ENCODE measurements around the gene IFIT2.
"Not testable (repeated sequence)": the region's sequence is repeated elsewhere in the genome, so short reads cannot be mapped to it uniquely, and the experiment has no call there.

The IFIT2 gene

DNA sequence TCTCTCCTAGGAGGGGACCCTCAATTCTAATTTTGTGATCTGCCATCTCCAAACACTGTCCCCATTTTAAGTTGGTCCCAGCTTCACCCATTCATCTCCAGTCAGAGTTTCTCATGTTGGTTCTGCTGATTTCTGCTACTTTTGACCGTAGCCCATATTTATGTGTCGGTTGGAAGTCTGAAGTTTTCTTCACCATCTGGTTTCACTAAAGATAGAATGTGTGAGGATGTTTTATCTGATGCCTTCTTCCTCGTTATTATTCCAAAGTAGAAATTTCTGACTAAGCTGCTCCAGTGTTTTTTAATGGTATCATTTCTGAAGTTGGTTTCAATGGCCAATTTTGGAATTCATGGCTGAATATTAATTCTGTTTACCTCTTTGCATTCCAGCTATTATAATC, 21.3 kb upstream of the IFIT2 start:
- no peak for DNase-seq

DNA sequence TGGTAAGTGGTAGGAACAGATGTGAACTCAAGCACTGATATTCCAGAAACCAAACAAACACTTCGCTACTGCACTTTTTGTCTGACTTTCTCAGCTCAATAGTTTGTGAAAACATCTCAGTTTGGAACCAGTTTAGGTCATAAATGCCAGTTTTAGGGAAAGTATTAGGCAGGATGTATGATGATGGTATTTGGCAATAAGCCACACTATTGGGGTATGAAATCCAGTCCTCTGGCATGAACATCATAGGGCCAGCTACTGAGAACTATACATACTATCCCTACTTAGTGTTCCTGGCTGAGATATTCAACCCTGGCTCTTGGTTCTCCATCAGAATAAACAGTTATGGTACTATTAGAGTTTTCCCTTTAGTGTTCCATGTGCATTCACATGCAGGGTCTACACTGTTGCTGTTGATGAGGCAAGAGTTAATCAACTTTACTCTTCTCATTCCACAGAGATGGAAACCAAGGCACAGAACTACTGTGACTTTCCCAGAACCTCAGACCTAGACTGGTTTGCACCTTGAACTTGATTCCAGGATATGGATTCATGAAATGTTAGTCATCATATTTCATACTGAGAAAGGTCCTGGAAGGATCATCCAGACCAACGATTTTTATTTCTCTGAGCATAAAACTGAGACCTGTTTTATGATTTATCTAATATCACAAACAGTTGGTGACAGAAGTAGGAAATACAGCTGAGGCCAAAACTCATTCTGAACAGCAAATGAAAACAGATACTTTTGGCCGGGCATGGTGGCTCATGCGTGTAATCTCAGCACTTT, 20.0 kb upstream of the IFIT2 start:
- DNase-seq: no peak

DNA sequence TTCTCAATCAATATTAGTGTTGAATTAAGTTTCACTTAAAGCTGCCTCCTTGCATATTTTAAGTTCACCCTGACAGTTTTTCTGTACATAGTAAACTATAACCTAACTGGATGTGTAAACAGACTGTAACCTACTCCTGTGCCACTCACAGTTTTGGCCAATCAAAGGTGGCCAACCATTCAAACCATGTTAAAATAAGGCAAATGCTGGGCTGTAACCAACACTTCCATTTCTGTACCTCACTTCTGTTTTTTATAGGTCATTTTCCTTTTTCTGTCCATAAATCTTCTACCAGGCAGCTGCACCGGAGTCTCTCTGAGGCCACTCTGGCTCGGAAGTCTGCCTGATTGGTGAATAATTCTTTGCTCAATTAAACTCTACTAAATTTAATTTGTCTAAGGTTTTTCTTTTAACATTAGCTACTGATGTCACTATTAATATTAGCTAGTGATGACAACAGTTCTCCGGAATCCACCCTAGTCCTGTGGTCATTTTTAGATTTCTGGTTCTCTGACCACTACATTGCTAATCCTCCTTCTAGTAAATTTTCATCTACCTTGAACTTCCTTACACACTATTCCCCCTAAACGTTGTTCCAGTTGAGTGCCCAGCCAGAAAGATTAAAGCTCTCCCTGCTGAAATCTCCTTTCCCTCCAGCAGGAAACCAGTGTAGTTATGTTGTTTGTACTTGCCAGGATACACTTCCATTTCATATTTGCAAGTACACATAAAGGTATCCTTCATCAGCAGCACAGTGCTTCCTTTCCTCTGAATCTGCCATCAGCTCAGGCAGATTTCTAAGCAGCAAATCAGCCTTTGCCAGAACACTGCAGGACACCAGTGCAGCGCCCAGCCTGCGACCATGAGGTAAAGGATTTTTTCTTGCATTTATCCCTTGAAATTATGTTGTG, 18.6 kb upstream of the IFIT2 start:
- DNase-seq: no peak

DNA sequence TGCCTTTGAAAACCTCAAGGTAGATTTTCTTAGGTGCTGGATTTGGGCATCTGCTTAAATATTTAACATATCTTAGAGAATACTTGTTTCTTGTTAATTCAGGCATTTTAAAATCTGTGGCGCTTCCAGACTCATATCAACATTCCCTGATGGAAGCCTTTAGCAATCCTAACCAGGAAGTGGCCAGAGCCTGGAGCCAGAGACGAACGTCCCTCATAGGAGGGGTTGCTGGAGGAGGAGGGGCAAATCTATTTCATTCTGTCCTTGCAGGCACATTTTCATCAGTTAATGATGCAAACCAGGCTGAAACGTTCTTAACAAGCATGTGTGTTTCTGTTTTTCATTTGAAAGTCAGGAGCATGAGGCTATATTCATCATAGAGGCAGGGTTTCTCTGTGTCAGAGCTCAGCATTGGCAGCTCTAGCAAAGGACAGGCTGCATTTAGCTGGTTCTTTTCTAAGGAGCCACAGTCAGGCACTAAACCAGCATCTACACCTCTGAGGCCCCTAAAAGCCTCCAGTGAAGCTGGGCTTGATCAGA, 17.8 kb upstream of the IFIT2 start:
- no peak for DNase-seq

DNA sequence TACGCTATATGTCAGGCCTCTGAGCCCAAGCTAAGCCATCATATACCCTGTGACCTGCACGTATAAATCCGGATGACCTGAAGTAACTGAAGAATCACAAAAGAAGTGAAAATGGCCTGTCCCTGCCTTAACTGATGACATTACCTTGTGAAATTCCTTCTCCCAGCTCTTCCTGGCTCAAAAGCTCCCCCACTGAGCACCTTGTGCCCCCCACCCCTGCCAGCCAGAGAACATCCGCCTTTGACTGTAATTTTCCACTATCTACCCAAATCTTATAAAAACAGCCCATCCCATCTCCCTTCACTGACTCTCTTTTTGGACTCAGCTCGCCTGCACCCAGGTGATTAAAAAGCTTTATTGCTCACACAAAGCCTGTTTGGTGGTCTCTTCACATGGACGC, 17.1 kb upstream of the IFIT2 start:
- DNase-seq: not testable (repeated sequence)

DNA sequence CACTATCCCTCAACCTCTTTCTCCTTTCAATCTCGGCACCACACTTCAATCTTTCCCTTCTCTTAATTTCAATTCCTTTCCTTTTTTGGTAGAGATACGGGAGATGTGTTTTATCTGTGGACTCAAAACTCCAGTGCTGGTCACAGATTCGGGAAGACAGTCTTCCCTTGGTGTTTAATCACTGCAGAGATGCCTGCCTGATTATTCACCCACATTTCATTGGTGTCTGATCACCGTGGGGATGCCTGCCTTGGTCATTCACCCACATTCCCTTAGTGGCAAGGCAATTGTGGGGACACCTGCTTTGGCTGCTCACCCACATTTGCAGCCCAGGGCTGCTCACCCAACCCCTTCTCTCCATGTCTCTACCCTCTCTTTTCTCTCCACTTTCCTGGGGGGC, 16.5 kb upstream of the IFIT2 start:
- DNase-seq: not testable (repeated sequence)

DNA sequence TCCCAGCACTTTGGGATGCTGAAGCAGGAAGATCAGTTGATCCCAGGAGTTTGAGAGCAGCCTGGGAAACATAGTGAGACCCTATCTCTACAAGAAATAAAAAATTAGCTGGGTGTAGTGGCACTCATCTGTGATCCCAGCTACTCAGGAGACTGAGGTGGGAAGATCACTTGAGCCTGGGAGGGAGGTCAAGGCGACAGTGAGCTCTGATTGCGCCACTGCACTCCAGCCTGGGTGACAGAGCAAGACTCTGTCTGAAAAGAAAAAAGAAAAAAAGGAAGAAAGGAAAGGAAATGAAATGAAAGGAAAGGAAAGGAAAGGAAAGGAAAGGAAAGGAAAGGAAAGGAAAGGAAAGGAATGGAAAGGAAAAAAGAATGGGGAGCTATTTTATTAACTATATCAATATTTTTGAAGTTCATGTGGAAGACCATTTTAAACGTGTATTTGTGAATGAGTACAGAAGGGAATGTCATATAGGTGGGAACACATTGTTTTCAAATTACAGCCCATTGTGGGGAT, 7.1 kb upstream of the IFIT2 start:
- no peak for DNase-seq

DNA sequence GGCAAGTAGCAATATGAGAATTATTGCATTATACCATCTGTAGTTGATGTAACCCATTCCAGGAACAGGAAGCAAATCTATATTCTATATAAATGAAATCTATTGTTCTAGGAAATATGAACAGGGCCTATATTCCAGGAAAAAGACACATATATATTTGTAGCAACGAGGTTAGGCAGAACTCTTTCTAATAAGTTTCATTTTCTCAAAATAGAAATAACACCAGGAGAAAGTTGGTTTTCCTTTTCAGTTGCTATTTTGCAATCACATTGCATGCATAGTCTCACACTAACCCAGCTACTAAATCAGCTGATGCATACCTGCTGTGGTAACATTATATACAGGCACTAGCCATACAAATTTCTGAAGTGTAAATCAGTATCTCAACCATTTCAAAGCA, 6.2 kb upstream of the IFIT2 start:
- DNase-seq: no peak

DNA sequence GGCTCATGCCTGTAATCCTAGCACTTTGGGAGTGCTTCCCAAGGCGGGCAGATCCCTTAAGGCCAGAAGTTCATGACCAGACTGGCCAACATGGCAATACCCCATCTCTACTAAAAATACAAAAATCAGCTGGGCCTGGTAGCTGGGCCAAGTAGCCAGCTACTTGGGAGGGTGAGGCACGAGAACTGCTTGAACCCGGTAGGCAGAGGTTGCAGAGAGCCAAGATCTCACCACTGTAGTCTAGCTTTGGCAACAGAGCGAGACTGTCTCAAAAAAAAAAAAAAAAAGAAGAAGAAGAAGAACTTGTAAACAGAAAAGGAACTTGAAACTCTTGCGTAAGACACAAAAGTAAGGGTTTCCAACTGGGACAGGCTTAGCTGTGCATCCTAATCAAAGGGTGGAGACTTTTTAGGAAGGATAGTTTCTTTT, 5.6 kb upstream of the IFIT2 start:
- no peak for DNase-seq

DNA sequence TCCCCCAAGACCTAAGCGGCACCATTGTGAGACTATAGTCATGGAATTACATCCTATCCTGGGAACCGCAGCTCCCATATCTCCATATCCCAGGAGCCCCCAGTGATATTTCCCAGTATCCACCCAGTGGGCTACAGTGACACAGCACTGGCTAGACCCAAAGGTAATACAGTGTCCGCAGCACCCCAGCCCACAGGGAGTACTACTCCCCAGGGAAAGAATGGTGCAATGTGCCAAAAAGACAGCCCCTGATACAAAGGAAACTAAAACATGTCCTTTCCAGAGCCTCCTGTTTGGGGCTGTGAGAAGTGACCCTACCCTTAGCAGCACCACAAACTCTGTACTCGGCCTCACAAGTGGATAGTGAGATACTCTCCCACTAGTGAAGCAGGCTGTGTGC, 4.5 kb upstream of the IFIT2 start:
- no peak for DNase-seq

DNA sequence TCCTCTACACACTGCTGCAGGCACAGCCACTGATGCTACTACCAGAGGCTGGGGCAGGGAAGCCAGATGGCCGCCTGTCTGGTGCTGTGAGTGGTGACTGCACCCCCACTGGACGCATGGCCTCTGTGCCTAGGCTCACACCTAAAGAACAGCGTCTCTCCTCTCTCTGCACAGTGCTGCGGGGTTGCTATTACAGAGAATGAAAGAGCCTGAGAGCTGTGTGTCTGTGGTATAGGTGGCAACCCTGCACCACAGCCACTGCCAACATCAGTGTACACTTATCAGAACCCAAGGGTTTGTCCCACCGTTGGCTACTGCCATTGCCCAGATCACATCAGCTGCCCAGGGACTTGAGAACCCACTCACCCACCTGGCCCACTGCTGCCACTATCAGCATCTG, 4.1 kb upstream of the IFIT2 start:
- no peak for DNase-seq

DNA sequence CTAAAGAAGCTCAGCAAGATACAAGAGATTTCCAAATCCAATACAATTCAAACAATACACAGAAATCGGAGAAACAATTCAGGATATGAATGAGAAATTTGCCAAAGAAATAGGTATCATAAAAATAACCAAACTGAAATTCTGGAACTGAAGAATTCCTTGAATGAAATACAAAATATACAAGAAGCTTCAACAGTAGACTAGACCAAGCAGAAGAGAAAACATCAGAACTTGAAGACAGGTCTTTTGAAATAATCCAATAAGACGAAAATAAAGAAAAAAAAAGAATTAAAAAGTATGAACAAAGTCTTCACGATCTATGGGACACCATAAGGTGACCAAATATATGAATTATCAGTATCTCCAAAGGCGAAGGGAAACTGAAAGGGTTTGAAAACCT, 2.8 kb upstream of the IFIT2 start:
- DNase-seq: no peak

DNA sequence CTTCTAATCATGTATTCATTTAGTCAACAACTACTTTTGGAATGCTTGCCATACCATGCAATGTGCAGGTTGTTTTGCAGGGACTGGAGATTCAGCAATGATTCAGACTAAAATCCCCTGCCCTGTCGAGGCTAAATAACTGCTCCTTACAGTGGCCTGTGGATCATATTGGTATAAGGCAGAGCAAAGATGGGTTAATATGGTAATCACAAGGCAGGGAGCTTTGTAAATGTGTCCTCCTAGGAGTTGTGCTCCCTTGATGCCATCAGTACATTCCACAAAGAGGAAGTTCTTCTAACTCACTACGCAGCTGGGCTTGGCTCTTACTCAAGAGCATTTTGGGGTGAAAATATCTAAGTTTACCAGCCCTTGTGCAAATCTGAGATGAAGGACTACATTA, 614 bp upstream of the IFIT2 start:
- DNase-seq: no peak

DNA sequence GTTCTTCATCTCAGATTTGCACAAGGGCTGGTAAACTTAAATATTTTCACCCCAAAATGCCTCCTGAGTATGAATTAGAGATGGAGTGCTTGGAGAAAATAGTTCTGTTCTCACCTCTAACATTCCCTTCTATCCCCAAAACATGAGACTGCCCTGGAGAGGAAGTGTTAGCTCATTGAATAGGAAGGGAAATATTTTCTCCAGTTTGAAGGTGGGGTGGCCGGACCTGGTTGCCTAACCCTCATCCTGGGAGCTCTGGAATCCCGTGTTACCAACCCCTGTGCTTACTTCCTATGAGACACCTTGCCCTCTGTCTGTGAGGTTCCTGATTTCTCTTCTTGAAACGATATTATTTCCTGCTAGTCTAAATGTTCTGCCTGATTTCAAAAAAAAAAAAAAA, 779 bp downstream of the IFIT2 start:
- no peak for DNase-seq

DNA sequence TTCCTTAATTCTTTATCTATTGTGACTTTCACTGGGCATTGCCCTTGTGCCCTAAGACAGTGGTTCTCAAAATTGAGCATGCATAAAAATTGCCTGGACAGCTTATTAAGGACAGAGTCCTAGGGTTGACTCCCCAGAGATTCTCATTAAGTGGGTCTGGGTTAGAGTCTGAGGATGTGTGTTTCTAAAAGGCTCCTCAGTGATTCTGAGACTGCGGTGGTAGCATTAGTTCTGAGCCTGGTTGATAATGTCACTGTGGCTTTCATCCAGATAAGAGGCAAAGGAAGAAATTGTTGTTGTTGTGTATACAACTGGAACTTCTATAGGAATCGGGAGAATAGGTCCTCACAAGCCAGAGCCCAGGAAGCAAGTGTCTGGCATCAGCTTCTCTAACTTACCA, 1.3 kb downstream of the IFIT2 start:
- no peak for DNase-seq

DNA sequence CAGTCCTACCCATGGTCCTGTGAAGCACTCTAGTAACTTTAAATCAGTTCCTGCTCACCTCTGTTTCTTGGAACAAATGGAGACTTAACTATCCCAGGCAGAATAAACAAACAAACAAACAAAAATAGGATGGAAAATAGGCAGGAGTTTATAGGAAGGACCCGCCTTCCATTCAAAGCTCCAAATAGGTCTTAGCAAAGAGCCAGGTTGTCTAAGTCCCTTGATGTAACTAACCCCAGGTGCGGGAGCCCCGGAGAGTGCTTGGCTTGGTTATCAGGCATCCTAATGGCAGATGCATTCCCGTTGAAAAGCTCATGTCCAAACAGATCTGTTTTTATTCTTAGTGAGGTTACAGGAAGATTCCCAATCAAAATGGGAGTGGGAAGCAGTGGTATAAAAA, 2.2 kb downstream of the IFIT2 start:
- DNase-seq: no peak

DNA sequence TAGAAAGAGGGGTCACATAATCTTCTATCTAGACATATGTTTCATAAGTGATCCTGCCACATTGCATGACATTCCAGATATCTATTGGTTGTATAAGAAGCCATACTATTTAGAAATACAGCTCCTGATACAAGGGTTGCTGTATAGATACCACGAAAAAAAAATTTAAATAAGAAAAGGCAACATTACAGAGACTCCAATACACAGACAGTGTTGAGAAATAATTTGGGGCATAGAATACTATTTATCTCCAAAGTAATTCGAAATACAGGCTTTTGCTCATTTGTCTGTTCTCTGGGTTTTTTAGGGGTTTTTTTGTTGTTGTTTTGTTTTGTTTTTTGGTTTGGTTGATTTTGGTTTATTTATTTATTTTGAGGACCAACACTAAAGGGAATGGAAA, 2.6 kb downstream of the IFIT2 start:
- no peak for DNase-seq

DNA sequence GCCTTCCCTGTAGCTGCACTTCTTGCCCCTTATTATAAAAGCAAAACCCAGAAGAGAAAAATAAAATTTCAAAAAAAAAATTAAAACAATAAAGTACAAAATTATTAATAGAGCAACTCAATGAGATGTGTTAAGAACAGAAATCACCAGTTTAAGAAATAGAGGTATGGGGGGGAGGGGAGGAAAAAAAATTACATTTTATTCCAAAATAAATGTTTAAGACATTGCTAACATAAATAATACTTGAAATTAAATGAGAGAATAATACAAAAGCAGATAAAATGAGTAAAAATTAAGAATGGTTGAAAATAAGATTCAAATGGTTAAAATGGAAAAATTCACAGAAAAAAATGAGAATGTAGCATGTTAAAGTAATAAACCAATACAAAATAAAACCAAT, 3.1 kb downstream of the IFIT2 start:
- no peak for DNase-seq

DNA sequence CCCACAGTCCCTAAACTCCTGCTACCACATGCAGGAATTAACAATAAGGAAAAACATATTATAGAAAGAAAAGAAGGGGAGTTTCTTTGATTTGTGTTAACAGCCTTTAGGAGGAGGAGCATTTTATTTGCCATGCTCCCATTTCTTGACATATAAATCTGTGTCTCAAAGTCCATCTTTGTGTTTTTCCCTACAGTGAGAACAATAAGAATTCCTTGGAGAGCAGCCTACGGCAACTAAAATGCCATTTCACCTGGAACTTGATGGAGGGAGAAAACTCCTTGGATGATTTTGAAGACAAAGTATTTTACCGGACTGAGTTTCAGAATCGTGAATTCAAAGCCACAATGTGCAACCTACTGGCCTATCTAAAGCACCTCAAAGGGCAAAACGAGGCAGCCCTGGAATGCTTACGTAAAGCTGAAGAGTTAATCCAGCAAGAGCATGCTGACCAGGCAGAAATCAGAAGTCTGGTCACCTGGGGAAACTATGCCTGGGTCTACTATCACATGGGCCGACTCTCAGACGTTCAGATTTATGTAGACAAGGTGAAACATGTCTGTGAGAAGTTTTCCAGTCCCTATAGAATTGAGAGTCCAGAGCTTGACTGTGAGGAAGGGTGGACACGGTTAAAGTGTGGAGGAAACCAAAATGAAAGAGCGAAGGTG, 4.1 kb downstream of the IFIT2 start:
- DNase-seq: no peak

DNA sequence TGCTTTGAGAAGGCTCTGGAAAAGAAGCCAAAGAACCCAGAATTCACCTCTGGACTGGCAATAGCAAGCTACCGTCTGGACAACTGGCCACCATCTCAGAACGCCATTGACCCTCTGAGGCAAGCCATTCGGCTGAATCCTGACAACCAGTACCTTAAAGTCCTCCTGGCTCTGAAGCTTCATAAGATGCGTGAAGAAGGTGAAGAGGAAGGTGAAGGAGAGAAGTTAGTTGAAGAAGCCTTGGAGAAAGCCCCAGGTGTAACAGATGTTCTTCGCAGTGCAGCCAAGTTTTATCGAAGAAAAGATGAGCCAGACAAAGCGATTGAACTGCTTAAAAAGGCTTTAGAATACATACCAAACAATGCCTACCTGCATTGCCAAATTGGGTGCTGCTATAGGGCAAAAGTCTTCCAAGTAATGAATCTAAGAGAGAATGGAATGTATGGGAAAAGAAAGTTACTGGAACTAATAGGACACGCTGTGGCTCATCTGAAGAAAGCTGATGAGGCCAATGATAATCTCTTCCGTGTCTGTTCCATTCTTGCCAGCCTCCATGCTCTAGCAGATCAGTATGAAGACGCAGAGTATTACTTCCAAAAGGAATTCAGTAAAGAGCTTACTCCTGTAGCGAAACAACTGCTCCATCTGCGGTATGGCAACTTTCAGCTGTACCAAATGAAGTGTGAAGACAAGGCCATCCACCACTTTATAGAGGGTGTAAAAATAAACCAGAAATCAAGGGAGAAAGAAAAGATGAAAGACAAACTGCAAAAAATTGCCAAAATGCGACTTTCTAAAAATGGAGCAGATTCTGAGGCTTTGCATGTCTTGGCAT, 4.8 kb downstream of the IFIT2 start:
- no peak for DNase-seq

DNA sequence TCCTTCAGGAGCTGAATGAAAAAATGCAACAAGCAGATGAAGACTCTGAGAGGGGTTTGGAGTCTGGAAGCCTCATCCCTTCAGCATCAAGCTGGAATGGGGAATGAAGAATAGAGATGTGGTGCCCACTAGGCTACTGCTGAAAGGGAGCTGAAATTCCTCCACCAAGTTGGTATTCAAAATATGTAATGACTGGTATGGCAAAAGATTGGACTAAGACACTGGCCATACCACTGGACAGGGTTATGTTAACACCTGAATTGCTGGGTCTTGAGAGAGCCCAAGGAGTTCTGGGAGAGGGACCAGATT, 5.4 kb downstream of the IFIT2 start:
- no peak for DNase-seq

DNA sequence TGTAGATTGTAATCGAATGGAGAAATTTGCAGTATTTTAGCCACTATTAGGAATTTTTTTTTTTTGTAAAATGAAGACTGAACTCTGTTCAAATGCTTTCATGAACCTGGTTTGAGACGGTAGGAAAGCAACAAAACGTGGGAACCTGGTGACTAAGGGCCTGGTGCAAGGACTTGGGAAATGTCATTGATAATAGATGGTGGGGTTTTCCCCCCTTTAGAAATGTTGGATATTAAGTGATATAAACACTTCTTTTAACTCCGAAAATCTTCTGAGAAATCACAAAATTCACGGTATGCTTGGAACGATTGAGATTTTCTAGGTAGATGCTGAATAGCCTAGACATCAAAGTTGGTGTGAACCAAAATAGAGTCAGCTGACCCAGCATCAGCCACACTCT, 6.4 kb downstream of the IFIT2 start:
- DNase-seq: no peak

Measured in activated T-cell treated with anti-CD3 and anti-CD28 coated beads, Interleukin-2, amount 50 U/mL, for 48 hours (primary cell).